ENCODE measurements around the gene JUP.

- TF ChIP-seq BACH2 (CRISPR knock-in tag; IDR thresholded peaks at IDR 0.05; ENCODE audit: borderline replicate concordance) (no peak), CSRNP3 (CRISPR knock-in tag; IDR thresholded peaks at IDR 0.05) (no peak), ZFP30 (CRISPR knock-in tag; IDR thresholded peaks at IDR 0.05) (no peak), ZNF70 (CRISPR knock-in tag; IDR thresholded peaks at IDR 0.05) (no peak), PATZ1 (CRISPR knock-in tag; IDR thresholded peaks at IDR 0.05; ENCODE audit: borderline replicate concordance) (0 out of 2 replicates have a peak, but pooled peaks have one; percentile 47), ZC3H10 (CRISPR knock-in tag; IDR thresholded peaks at IDR 0.05) (no peak), PPARA (CRISPR knock-in tag; IDR thresholded peaks at IDR 0.05; ENCODE audit: borderline replicate concordance) (no peak), GLIS3 (CRISPR knock-in tag; IDR thresholded peaks at IDR 0.05) (no peak), ZNF565 (CRISPR knock-in tag; conservative IDR thresholded peaks at IDR 0.05; ENCODE audit: low read depth) (no peak)
These were observed 8.8 kb downstream of the JUP start for GRCh38 chr17:41777574-41778188.
